ENCODE measurements around the gene ASRGL1.

- TF ChIP-seq CTCF (conservative IDR thresholded peaks at IDR 0.05; ENCODE audit: low read depth, low read length) (no peak), EZH2 (IDR thresholded peaks at IDR 0.05; ENCODE audit: low read length, unreplicated experiment) (no peak), EZH2phosphoT487 (IDR thresholded peaks at IDR 0.05; ENCODE audit: borderline replicate concordance, low read length) (no peak)
Observed at GRCh38 chr11:62359475-62359874, 22.2 kb downstream of the ASRGL1 start.

Data from PC-3 (cell line).